Smooth muscle cell (in vitro differentiated cells): ENCODE results near the gene PODXL2. TPM values are rescaled to one million over a fixed set of nuclear protein-coding genes. Genes with fewer than 3 reads are reported as not detected.
A peak's percentile ranks its signal among the peaks of the same experiment; 100 is the strongest.

ENCODE experiments used
- DNase-seq: peaks from one replicate; lab custom pipeline; 2025; ENCODE audit not compliant: unreplicated experiment; lab: John Stamatoyannopoulos, UW
- H2AFZ ChIP-seq: fragments of 200-600 bp; sonication (generic); 2 replicates; pipeline ENCODE4 v1.6.0; 2016; ENCODE audit warnings: antibody characterized with exemption, low read depth, mild to moderate bottlenecking
- H3F3A ChIP-seq: fragments of 200-600 bp; sonication (generic); 2 replicates; pipeline ENCODE4 v1.6.0; 2017; ENCODE audit warnings: antibody characterized with exemption, low read depth
- H3K27ac ChIP-seq: fragments of 200-600 bp; sonication (generic); 2 replicates; pipeline ENCODE4 v1.5.1; 2016; ENCODE audit warnings: low read depth, mild to moderate bottlenecking
- H3K27me3 ChIP-seq: fragments of 200-600 bp; sonication (generic); 2 replicates; pipeline ENCODE4 v1.6.1; 2016; ENCODE audit warnings: low read depth, mild to moderate bottlenecking
- H3K36me3 ChIP-seq: fragments of 200-600 bp; sonication (generic); 2 replicates; pipeline ENCODE4 v1.5.1; 2016; ENCODE audit warnings: low read depth
- H3K4me1 ChIP-seq: fragments of 200-600 bp; sonication (generic); 2 replicates; pipeline ENCODE4 v1.5.1; 2016; ENCODE audit warnings: low read depth
- H3K4me2 ChIP-seq: fragments of 200-600 bp; sonication (generic); 2 replicates; pipeline ENCODE4 v1.6.0; 2016; ENCODE audit warnings: mild to moderate bottlenecking
- H3K4me3 ChIP-seq: fragments of 200-600 bp; sonication (generic); 2 replicates; pipeline ENCODE4 v1.5.1; 2016; ENCODE audit warnings: mild to moderate bottlenecking
- H3K79me2 ChIP-seq: fragments of 200-600 bp; sonication (generic); 2 replicates; pipeline ENCODE4 v1.6.0; 2016; ENCODE audit warnings: low read depth, mild to moderate bottlenecking
- H3K9ac ChIP-seq: fragments of 200-600 bp; sonication (generic); 2 replicates; pipeline ENCODE4 v1.6.0; 2016; ENCODE audit warnings: low read depth
- H3K9me3 ChIP-seq: fragments of 200-600 bp; sonication (generic); replicated peaks from 2 replicates; pipeline ENCODE4 v1.5.1; 2016; ENCODE audit warnings: low read depth
- H4K20me1 ChIP-seq: fragments of 200-600 bp; sonication (generic); 2 replicates; pipeline ENCODE4 v1.6.0; 2016; ENCODE audit warnings: low read depth
- WGBS: methylation state at CpG from one replicate; pipeline ENCODE4 v1.1.7; 2016; ENCODE audit warnings: low lambda C conversion rate; 5-methylcytosine and 5-hydroxymethylcytosine counted together
- polyA plus RNA-seq: library from polyadenylated mRNA; unstranded; fragments of >200 nt; fragmentation: Nextera tagmentation; extraction: Ambion mirVana; gene quantifications from 2 replicates; pipeline ENCODE4 v1.2.1, GENCODE V29; 2016
- total RNA-seq: library from RNA; depleted of rRNA; stranded (reverse); fragments of >200 nt; gene quantifications from 2 replicates; pipeline ENCODE4 v1.2.3, GENCODE V29; 2014
- TF ChIP-seq, protein P1 (sequence below): fragments of 200-600 bp; sonication (generic); IDR thresholded peaks from 2 replicates; pipeline ENCODE4 v1.5.1; 2017; ENCODE audit warnings: borderline replicate concordance, mild to moderate bottlenecking, antibody characterized with exemption; ENCODE audit not compliant: insufficient read depth, poor library complexity, severe bottlenecking

PODXL2 gene
- total and polyA plus RNA-seq, 2 experiments from 2014 or later, result 4.1 to 9.7 TPM

DNA sequence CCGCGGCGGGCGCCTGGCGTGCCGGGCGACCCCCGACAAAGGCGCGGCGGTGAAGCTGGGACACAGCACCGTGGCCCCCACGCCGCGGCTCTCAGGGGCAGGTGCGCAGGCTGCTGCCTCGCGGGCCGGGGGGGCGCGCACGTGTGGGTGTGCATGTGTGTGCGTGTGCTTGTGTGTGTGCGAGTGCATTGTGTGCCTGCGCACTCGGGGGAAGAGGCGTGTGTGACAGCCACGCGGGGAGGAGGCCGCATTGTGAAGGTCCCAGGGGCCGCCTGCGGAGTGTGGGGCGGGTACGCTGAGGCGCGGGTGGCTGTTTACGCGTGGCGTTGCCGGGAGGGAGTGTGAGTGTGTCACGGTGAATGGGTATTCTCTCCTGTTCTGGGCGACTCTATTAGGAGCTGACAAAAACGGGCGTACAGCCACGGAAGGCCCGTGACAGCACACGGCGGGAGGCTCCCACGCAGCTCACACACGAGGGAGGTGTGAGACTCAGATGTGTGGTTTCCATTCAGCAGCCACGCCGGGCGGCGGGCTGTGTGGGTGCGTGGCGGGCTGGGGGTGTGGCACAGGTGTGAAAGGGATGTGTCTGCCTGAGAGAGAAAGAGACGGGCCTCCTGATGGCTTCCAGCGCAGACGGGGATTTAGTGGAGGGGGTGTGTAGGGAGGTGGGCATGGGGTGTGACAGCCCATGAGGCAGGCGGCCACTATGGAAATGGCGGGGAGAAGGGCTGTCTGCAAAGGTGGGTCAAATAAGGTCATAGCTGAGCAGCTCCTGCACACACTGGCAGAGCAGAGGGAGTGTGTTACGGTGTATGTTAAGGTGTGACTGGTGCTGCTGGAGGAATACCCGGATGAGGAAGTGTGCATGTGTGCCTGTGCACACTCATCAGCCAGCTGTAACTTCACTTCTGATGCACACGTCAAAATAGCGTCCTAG, 750 bp downstream of the PODXL2 start:
- Histone ChIP-seq H3K27ac (no peak overlapping the region), H3K36me3 (no peaks in the 10 kb centered on the region), H3K79me2 (no peaks in the 10 kb centered on the region), H3F3A (no peaks in the 10 kb centered on the region), H3K4me1 (no peaks in the 10 kb centered on the region), H3K4me3 (peak overlapping the region; percentile 47), H4K20me1 (no peaks in the 10 kb centered on the region), H2AFZ (no peak overlapping the region), H3K9ac (no peak overlapping the region), H3K27me3 (peaks cover 60% of the 10 kb centered on the region), H3K9me3 (no peaks in the 10 kb centered on the region), H3K4me2 (peak overlapping the region; percentile 83)
- TF ChIP-seq, protein P1, sequence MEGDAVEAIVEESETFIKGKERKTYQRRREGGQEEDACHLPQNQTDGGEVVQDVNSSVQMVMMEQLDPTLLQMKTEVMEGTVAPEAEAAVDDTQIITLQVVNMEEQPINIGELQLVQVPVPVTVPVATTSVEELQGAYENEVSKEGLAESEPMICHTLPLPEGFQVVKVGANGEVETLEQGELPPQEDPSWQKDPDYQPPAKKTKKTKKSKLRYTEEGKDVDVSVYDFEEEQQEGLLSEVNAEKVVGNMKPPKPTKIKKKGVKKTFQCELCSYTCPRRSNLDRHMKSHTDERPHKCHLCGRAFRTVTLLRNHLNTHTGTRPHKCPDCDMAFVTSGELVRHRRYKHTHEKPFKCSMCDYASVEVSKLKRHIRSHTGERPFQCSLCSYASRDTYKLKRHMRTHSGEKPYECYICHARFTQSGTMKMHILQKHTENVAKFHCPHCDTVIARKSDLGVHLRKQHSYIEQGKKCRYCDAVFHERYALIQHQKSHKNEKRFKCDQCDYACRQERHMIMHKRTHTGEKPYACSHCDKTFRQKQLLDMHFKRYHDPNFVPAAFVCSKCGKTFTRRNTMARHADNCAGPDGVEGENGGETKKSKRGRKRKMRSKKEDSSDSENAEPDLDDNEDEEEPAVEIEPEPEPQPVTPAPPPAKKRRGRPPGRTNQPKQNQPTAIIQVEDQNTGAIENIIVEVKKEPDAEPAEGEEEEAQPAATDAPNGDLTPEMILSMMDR, result no peak
- DNase-seq, result no peak
- WGBS, result 50% methylated on average over 48 of the region's 65 CpGs

DNA sequence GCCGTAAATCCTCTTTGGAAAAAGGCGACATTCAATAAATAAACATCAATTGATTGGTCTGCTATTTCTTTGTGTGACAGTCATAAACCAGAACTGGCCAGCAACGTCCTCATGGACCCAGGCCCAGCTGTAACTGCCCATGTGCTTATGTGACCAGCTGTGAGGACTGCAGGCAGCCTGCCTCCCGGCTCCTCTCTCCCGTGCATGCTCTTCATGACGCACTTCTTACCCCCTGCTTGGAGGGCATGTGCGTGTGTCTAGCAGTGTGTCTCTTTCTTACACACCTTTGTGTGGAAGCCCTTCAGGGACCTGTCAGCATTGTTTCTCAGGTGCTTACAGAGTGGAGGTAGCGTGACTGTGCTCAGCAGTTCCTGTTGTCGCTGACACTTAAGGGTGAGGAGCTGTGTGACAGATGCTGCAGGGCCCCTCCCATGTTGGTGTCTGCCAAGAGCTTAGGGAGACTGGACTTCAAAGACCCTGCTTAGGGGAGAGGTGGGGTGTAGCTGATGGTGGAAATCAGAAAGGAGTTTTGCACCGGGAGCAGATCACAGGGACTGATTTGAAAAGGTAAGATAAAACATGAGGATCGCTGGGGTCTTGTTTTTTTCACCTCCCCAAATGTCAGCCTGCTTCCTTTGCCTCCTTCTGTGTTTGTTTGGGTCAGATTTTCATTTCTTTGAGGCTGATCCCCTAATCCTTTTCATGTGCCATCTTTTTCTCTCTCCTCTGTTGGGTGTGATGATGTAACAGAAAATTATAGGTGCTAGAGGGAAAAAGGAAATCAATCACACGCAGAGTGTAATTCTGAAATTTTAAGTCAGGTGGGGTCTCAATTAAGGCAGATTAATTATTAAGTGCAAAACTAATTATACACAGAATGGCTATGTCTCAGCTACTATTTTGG, 2.1 kb downstream of the PODXL2 start:
- 93% methylated on average over 12 of the region's 12 CpGs for WGBS
- peaks cover 54% of the 10 kb centered on the region for H3K27me3 ChIP-seq
- no peaks in the 10 kb centered on the region for H3K4me1 ChIP-seq

DNA sequence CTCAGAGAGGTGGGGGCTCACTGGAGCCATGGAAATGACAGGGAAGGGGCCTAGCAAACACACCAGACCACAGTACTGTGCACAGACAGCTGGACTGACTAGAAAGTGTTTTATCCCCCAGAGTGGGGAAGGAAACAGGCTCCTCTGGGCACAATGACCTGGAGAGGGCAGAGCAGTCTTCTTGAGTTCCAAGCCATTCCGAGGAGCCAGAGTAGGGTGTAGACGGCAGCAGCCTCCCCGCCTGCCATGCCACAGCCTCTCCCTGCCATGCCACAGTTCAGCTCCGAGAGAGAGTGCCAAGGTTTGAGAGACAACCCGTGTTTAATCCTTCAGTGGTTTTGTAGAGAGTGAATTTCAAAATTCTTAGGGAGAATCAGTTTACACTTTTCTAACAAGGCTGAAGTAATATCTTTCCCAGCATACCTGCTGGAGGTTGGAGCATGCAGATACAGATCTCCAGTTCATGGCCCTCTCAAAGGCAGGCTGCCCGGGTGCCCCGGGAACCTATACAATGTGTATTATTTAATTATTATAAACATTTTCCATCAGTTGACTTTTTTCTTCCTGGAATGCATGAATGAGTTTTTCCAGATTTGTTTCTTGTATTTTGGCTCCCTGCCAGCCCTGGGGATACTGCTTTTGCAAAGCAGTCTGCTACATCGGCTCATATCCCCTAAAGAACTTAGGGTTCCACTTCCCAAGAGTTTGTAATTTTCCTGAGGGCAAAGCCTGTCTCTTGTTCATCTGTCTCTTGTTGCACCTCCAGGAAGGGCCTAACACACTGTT, 3.2 kb downstream of the PODXL2 start:
- WGBS, result 80% methylated on average over 8 of the region's 8 CpGs
- Histone ChIP-seq H3F3A (no peaks in the 10 kb centered on the region), H4K20me1 (no peaks in the 10 kb centered on the region), H3K27ac (no peak overlapping the region), H3K4me3 (no peak overlapping the region), H3K36me3 (no peaks in the 10 kb centered on the region), H2AFZ (no peak overlapping the region), H3K9ac (no peak overlapping the region), H3K27me3 (peaks cover 43% of the 10 kb centered on the region), H3K9me3 (no peaks in the 10 kb centered on the region), H3K4me2 (no peak overlapping the region), H3K4me1 (no peaks in the 10 kb centered on the region), H3K79me2 (no peaks in the 10 kb centered on the region)
- TF ChIP-seq, protein P1, result no peak
- DNase-seq, result no peak

More for the DNA sequence above, 2.1 kb downstream of the PODXL2 start:
- Histone ChIP-seq H3K4me3 (no peak overlapping the region), H3K4me2 (no peak overlapping the region), H3K9me3 (no peaks in the 10 kb centered on the region), H3K9ac (no peak overlapping the region), H3K36me3 (no peaks in the 10 kb centered on the region), H3F3A (no peaks in the 10 kb centered on the region), H2AFZ (no peak overlapping the region), H3K79me2 (no peaks in the 10 kb centered on the region), H4K20me1 (no peaks in the 10 kb centered on the region), H3K27ac (no peak overlapping the region)
- TF ChIP-seq, protein P1, result no peak
- DNase-seq, result no peak
